ENCODE measurements around the gene ARL4C.
"Not testable (repeated sequence)": the region's sequence is repeated elsewhere in the genome, so short reads cannot be mapped to it uniquely, and the experiment has no call there.

Gene ARL4C

DNA sequence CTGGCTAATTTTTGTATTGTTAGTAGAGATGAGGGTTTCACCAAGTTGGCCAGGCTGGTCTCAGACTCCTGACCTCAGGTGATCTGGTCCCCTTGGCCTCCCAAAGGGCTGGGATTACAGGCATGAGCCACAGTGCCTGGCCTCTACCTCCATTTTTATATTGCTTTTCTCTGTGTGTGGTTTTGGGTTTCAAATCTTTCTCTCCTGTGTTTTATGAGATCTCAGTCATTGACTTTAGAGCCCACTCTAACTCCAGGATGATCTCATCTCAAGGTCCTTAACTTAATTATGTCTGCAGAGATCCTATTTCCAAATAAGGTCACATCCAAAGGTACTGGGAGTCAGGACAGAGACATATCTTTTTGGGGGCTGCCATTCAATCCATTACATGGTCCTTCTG lies 24.7 kb downstream of the ARL4C start:
- no peak for DNase-seq

DNA sequence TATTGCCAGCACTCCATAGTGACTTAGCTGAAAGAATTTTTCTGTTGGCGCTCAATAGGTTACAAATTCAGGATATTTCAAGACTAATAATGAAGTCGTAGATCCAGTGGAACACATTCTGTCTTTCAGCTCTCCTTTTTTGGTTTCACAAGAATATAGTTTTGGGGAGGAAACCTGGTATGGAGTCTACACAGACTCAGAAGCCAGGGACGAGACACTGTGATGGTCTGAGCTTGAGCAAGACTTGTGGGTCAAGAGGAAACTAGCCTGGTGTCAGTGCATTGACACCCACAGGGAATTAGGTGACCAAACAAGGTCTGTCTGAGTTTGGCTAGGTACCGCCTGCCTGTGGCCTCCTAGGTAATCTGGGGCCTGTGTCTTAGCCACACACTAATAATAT lies 26.9 kb downstream of the ARL4C start:
- DNase-seq: no peak

- no peak for DNase-seq
Observed at GRCh38 chr2:234469251-234469845, 27.5 kb downstream of the ARL4C start.

DNA sequence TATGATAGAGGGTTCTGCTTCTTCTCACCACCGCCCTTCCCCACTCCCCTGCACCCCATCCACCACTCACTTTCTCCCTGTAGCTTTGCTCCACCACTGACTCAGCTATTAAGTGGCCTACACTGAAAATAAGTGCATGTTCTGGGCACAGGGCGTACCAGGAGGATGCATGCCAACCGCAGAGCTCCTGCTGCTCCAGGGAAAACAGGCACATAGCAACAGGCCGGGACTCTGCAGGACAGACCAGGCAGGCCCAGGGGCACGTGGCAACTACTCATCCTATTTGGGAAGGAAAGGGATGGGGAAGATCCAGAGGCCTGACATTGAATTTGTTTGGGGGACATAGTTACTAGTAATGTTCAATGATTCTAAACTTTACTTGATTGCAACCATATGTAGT lies 28.4 kb downstream of the ARL4C start:
- DNase-seq: no peak

- DNase-seq: no peak
Observed at GRCh38 chr2:234467289-234467688, 29.6 kb downstream of the ARL4C start.

DNA sequence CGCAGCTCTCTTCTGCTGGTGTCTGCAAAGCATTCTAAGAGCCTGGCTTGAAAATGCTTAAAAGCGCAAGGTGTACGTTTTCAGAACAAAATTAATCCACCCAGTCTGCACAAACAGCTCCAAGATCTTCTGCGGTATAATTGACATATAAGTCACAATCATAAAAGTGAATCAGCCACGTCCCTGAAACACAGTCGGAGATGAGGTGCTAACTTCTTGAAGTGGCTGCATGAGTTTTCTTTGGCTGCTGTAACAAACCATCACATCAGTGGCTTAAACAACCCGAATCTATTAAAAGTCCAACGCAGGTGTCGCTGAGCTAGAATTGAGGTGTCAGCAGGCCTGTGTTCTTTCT lies 32.6 kb downstream of the ARL4C start:
- no peak for DNase-seq

GRCh38 chr2:234463626-234464290 lies 33.1 kb downstream of the ARL4C start:
- DNase-seq: no peak

GRCh38 chr2:234462218-234462992 lies 34.5 kb downstream of the ARL4C start:
- no peak for DNase-seq

- no peak for DNase-seq
Observed at GRCh38 chr2:234459401-234460009, 37.4 kb downstream of the ARL4C start.

GRCh38 chr2:234458466-234458865 lies 38.4 kb downstream of the ARL4C start:
- no peak for DNase-seq

- DNase-seq: no peak
Observed at GRCh38 chr2:234457421-234457820, 39.5 kb downstream of the ARL4C start.

DNA sequence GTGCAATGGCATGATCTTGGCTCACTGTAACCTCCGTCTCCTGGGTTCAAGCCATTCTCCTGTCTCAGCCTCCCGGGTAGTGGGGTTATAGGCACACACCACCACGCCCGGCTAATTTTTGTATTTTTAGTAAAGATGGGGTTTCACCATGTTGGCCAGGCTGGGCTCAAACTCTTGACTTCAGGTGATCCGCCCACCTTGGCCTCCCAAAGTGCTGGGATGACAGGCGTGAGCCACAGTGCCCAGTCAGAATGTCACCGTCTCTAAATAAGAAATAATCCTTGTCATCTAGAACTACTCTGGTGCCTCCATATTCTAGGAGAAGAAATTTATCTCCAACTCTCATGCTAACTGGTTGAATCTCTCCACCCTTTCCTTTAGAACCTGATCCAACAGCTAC lies 41.6 kb downstream of the ARL4C start:
- not testable (repeated sequence) for DNase-seq

DNA sequence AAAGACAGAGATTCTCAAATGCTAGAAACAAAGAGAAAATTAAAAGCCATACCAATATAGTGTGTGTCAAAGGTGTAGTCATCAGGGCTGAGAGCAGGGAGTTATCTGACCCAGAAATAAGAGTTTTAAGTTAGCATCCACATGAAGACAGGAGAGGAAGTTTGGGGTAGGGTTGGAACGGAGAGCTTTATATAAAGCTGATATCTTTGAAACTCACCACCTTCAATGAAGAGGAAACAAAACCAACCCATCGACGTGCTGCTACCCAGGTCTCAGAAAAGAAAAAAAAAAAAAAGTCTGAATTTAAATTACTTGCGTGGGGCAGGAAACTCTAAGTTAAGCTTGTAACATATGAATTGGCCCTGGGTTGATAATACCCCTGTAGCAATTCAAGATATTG lies 42.4 kb downstream of the ARL4C start:
- no peak for DNase-seq

DNA sequence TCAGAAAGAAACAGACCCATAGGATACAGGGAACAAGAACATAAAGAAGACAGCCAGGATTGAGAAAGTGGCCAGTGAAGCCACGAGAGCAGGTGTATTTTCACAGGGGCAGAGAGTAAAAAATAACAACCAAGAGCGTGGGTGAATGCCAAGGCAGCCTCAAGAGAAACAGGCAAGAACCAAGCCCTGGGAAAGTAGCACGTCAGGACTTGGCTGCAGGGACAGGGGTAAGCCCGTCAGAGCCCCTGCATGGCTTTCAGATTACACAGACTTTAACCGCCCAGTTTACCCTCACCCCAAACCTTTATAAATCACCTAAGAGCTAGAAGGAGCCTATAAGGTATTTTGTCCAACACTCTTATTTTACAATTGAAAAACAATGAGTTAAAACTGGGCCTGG lies 43.7 kb downstream of the ARL4C start:
- no peak for DNase-seq

GRCh38 chr2:234451852-234452625 lies 44.8 kb downstream of the ARL4C start:
- DNase-seq: peak; percentile 94

DNA sequence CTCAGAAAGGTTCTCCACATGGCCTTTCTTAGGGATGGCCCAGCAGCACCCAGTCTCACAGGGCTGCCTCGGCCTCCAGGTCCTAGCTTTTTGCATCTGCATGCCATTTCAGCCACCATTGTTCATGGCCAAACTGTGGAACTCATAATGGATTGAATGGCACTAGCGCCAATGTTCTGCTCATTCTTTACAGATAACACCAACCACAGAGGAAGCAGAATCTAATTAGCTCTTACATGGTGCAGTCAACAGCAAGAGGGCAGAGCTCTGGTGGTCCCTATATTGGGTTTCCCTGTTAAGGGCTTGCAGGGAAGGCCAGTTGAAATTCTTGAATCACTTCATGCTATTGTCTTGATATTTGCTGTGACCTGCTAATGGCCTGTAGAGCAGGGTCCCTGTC lies 45.6 kb downstream of the ARL4C start:
- DNase-seq: no peak

DNA sequence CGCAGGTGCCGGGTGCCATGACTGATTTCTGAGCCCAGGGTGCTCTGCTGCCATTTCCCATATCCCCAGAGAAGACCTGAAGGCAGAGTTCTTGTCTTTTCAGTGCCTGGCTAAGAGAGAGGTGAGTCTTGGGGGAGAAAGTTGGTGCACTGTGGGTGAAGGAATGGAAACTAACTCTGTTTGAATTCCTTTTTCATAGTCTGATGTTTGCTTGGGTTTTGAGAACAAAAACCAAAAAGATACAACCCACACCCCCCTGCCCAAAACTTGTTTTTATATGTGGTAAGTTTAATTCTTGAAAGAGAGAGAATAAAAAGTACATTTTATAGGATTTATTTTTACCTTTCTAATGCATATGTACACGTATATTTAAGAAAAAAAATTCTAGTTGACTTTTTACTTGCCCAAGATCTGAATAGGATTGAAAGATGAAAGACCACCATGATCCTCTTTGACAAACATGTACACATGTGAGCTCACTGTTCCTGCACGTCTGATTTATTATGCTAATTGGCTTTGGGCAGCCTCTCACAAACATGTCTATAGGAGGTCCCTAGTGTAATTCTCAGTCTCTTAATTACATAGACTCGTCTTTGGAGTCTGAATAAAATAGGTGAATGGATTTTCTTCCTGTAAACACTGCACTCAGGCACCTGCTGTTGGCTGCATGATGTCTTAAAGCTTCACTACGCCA lies 46.3 kb downstream of the ARL4C start:
- DNase-seq: no peak

DNA sequence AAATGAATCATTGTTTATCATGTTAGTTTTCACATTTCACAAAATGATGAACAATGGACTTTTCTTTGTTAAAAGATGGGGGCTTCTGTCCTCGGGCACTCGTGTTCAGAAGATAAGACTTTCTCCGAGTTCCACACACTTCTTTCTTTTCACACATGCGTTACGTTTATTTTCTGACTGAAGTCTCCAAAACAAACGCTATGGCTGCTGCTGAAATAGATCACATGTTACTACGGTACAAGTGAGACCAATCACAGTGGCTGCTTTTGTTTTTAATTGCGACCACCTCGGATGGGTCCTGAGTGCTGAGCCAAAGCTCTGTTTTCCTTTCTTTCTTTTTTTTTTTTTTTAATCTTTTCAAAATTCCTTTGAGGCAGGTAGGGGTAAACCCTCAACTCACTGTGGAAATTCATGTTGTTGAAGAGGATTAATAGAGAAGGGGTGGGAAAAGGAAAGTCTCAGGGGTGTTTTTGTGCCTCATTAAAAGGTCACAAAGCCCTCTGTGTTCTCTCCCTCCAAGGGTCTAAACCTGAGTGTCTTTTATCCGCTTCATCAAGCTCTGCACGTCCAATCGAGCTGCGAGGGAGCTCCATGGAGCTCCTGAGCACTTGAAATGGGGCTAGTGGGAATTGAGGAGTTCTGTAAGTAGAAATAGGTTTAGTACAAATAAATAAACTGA lies 48.2 kb downstream of the ARL4C start:
- no peak for DNase-seq

- no peak for DNase-seq
Observed at GRCh38 chr2:234447963-234448362, 48.9 kb downstream of the ARL4C start.

DNA sequence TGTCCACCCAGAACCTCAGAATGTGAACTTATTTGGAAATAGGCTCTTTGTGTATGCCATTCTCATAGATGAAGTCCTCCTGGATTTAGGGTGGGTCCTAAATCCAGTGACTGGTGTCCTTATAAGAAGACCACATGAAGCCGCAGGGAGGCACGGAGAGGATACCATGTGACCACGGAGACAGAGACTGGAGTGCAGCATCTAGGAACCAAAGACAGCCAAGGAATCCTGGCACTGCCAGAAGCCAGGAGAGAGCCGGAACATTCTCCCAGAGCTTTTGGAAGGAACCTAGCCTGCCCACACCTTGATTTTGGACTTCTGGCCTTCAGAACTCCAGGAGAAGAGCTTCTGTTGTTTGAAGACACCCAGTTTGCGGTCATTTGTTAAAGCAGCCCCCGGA lies 49.7 kb downstream of the ARL4C start:
- DNase-seq: no peak

GRCh38 chr2:234446404-234447076 lies 50.3 kb downstream of the ARL4C start:
- no peak for DNase-seq

Measured in NCI-H226 (cell line).